Fibroblast of gingiva (primary cell): ENCODE results near the gene SPRTN.
A peak's percentile ranks its signal among the peaks of the same experiment; 100 is the strongest.
"Not testable (repeated sequence)": the region's sequence is repeated elsewhere in the genome, so short reads cannot be mapped to it uniquely, and the experiment has no call there.

Experiments used
- DNase-seq: peaks from one replicate; pipeline ENCODE4 v3.0.0-alpha.2; 2011; ENCODE audit warnings: low read depth

The SPRTN gene

GRCh38 chr1:231335663-231336602 lies 2.2 kb upstream of the SPRTN start:
- no peak for DNase-seq

GRCh38 chr1:231337043-231337471 lies 1.0 kb upstream of the SPRTN start:
- DNase-seq = no peak

- DNase-seq = peak; percentile 94
These were observed 422 bp upstream of the SPRTN start, which contains the start of gene EXOC8 for GRCh38 chr1:231337472-231338269. Gene EXOC8 (minus strand): TSS chr1:231337852. CDS start chr1:231337745, 107 bp downstream.

- peak; percentile 42 for DNase-seq
These were observed 2.4 kb downstream of the SPRTN start for GRCh38 chr1:231340328-231341013.

- DNase-seq = no peak
These were observed 9.9 kb downstream of the SPRTN start for GRCh38 chr1:231347961-231348360.

- DNase-seq = no peak
These were observed 10.3 kb downstream of the SPRTN start for GRCh38 chr1:231348442-231348841.

- not testable (repeated sequence) for DNase-seq
These were observed 10.8 kb downstream of the SPRTN start for GRCh38 chr1:231348856-231349255.

- no peak for DNase-seq
These were observed 13.7 kb downstream of the SPRTN start for GRCh38 chr1:231351816-231352215.

- DNase-seq = no peak
These were observed 15.0 kb downstream of the SPRTN start for GRCh38 chr1:231353086-231353485.

- DNase-seq = peak; percentile 6
These were observed 16.4 kb downstream of the SPRTN start for GRCh38 chr1:231354330-231355020.

GRCh38 chr1:231355171-231355570 lies 17.1 kb downstream of the SPRTN start:
- no peak for DNase-seq

- no peak for DNase-seq
These were observed 19.2 kb downstream of the SPRTN start for GRCh38 chr1:231357187-231357772.

GRCh38 chr1:231357831-231358354 lies 19.8 kb downstream of the SPRTN start:
- peak; percentile 79 for DNase-seq

GRCh38 chr1:231359113-231359512 lies 21.0 kb downstream of the SPRTN start:
- DNase-seq = peak; percentile 94

GRCh38 chr1:231362325-231362724 lies 24.2 kb downstream of the SPRTN start:
- DNase-seq = no peak

GRCh38 chr1:231363624-231364023 lies 25.5 kb downstream of the SPRTN start:
- DNase-seq = no peak

- DNase-seq = no peak
These were observed 26.1 kb downstream of the SPRTN start for GRCh38 chr1:231364192-231364591.

- no peak for DNase-seq
These were observed 31.2 kb downstream of the SPRTN start for GRCh38 chr1:231369282-231369681.

- no peak for DNase-seq
These were observed 34.4 kb downstream of the SPRTN start for GRCh38 chr1:231372501-231372900.

- no peak for DNase-seq
These were observed 36.3 kb downstream of the SPRTN start for GRCh38 chr1:231374394-231374793.

- DNase-seq = no peak
These were observed 38.0 kb downstream of the SPRTN start for GRCh38 chr1:231376101-231376500.
